IPS-15b (cell line): ENCODE data around the gene SPATA31E1.

Experiments
- H3K27me3 ChIP-seq: one replicate; pipeline ENCODE4 v1.6.1; 2013; ENCODE audit warnings: low read length; ENCODE audit not compliant: control insufficient read depth, insufficient read depth
- H3K36me3 ChIP-seq: one replicate; pipeline ENCODE4 v1.6.1; 2013; ENCODE audit warnings: low read length; ENCODE audit not compliant: control insufficient read depth, insufficient read depth
- H3K4me1 ChIP-seq: one replicate; pipeline ENCODE4 v1.6.1; 2013; ENCODE audit warnings: mild to moderate bottlenecking, low read length; ENCODE audit not compliant: control insufficient read depth, insufficient read depth
- H3K4me3 ChIP-seq: one replicate; pipeline ENCODE4 v1.5.1; 2013; ENCODE audit warnings: low read depth, low read length
- H3K9ac ChIP-seq: one replicate; pipeline ENCODE4 v1.6.1; 2013; ENCODE audit warnings: low read depth, mild to moderate bottlenecking, low read length
- H3K9me3 ChIP-seq: one replicate; pipeline ENCODE4 v1.6.1; 2013; ENCODE audit warnings: mild to moderate bottlenecking, low read length; ENCODE audit not compliant: control insufficient read depth, insufficient read depth

The SPATA31E1 gene

DNA sequence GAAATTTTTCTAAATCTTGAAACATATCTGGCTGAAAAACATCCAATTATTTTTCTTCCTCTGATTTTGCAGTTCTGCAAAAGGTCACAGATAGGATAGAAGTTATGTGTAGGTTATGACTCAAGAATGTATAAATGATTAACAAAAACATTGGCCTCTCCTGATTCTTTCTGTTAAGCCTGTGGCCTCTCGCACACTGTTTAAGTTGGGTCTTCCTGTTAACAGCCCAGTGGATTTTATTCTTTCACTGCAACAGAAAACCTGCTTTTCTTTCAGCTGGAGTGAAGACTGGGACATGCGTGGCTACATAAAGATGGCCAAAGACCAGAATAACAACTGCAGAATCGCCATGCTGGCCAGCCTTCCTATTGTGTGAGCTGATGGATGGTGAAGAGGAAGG, 17.1 kb upstream of the SPATA31E1 start:
- H3K9ac ChIP-seq, result no peak overlapping the region
- H3K9me3 ChIP-seq, result no peaks in the 10 kb centered on the region
- H3K4me3 ChIP-seq, result no peak overlapping the region
- H3K27me3 ChIP-seq, result no peaks in the 10 kb centered on the region
- no peaks in the 10 kb centered on the region for H3K36me3 ChIP-seq
- H3K4me1 ChIP-seq, result peaks cover 3% of the 10 kb centered on the region

- Histone ChIP-seq H3K27me3 (no peaks in the 10 kb centered on the region), H3K4me1 (peaks cover 3% of the 10 kb centered on the region), H3K36me3 (no peaks in the 10 kb centered on the region), H3K9ac (no peak overlapping the region), H3K4me3 (no peak overlapping the region), H3K9me3 (no peaks in the 10 kb centered on the region)
Observed at GRCh38 chr9:87867391-87867790, 15.3 kb upstream of the SPATA31E1 start.

- Histone ChIP-seq H3K36me3 (no peaks in the 10 kb centered on the region), H3K9me3 (no peaks in the 10 kb centered on the region), H3K4me3 (no peak overlapping the region), H3K27me3 (no peaks in the 10 kb centered on the region), H3K9ac (no peak overlapping the region), H3K4me1 (peaks cover 1% of the 10 kb centered on the region)
Observed at GRCh38 chr9:87868175-87868574, 14.5 kb upstream of the SPATA31E1 start.

- Histone ChIP-seq H3K4me1 (no peaks in the 10 kb centered on the region), H3K27me3 (no peaks in the 10 kb centered on the region), H3K4me3 (no peak overlapping the region), H3K9ac (no peak overlapping the region), H3K9me3 (no peaks in the 10 kb centered on the region), H3K36me3 (no peaks in the 10 kb centered on the region)
Observed at GRCh38 chr9:87868635-87869034, 14.0 kb upstream of the SPATA31E1 start.

- Histone ChIP-seq H3K4me3 (no peak overlapping the region), H3K36me3 (no peaks in the 10 kb centered on the region), H3K27me3 (no peaks in the 10 kb centered on the region), H3K9me3 (no peaks in the 10 kb centered on the region), H3K4me1 (no peaks in the 10 kb centered on the region), H3K9ac (no peak overlapping the region)
Observed at GRCh38 chr9:87869082-87869481, 13.6 kb upstream of the SPATA31E1 start.

GRCh38 chr9:87871425-87872078, 11.1 kb upstream of the SPATA31E1 start:
- Histone ChIP-seq H3K9me3 (no peaks in the 10 kb centered on the region), H3K4me1 (peaks cover 4% of the 10 kb centered on the region), H3K4me3 (no peak overlapping the region), H3K36me3 (no peaks in the 10 kb centered on the region), H3K9ac (no peak overlapping the region), H3K27me3 (no peaks in the 10 kb centered on the region)

DNA sequence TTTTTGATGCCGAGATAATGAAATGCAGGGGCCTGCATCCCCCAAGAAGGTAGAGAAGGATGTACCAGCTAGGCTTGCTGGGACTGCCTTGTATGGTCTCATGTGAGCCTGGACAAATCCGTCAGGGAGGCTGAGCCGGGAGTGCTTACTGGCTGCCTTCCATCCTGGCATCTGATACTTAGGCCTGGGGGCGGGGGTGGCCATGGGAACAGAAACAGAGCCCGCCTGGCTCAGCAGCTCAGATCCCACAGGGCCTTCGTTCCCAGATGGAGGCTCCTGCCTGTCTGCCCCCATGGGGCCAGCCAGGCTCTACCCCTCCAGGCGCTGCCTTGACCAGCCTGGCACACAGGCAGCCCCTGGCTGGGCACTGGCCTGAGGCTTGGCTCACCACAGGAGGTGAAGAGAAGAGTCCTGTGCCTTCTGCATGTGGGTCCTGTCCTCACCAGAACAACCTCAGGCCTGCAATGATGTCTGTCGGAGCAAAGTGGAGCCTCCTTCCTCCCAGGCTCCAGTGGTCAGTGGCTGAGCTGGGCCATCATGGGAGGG, 10.5 kb upstream of the SPATA31E1 start:
- Histone ChIP-seq H3K4me3 (no peak overlapping the region), H3K36me3 (no peaks in the 10 kb centered on the region), H3K9ac (no peak overlapping the region), H3K9me3 (no peaks in the 10 kb centered on the region), H3K27me3 (no peaks in the 10 kb centered on the region), H3K4me1 (peaks cover 5% of the 10 kb centered on the region)

- H3K9ac ChIP-seq, result no peak overlapping the region
- no peaks in the 10 kb centered on the region for H3K36me3 ChIP-seq
- H3K27me3 ChIP-seq, result no peaks in the 10 kb centered on the region
- H3K4me3 ChIP-seq, result no peak overlapping the region
- no peaks in the 10 kb centered on the region for H3K9me3 ChIP-seq
- peaks cover 6% of the 10 kb centered on the region for H3K4me1 ChIP-seq
Observed at GRCh38 chr9:87873607-87874303, 8.9 kb upstream of the SPATA31E1 start.

- Histone ChIP-seq H3K4me3 (no peak overlapping the region), H3K9ac (no peak overlapping the region), H3K36me3 (no peaks in the 10 kb centered on the region), H3K27me3 (no peaks in the 10 kb centered on the region), H3K4me1 (peaks cover 11% of the 10 kb centered on the region), H3K9me3 (no peaks in the 10 kb centered on the region)
Observed at GRCh38 chr9:87874304-87874623, 8.4 kb upstream of the SPATA31E1 start.

- Histone ChIP-seq H3K9ac (no peak overlapping the region), H3K4me3 (no peak overlapping the region), H3K36me3 (no peaks in the 10 kb centered on the region), H3K4me1 (peaks cover 11% of the 10 kb centered on the region), H3K27me3 (no peaks in the 10 kb centered on the region), H3K9me3 (no peaks in the 10 kb centered on the region)
Observed at GRCh38 chr9:87875060-87875459, 7.6 kb upstream of the SPATA31E1 start.

GRCh38 chr9:87875831-87876545, 6.7 kb upstream of the SPATA31E1 start:
- Histone ChIP-seq H3K27me3 (no peaks in the 10 kb centered on the region), H3K4me1 (peaks cover 11% of the 10 kb centered on the region), H3K9ac (no peak overlapping the region), H3K4me3 (no peak overlapping the region), H3K9me3 (no peaks in the 10 kb centered on the region), H3K36me3 (no peaks in the 10 kb centered on the region)

GRCh38 chr9:87876708-87877107, 6.0 kb upstream of the SPATA31E1 start:
- H3K4me1 ChIP-seq, result peaks cover 11% of the 10 kb centered on the region

More at GRCh38 chr9:87876708-87877107, 6.0 kb upstream of the SPATA31E1 start:
- no peaks in the 10 kb centered on the region for H3K27me3 ChIP-seq
- no peaks in the 10 kb centered on the region for H3K9me3 ChIP-seq
- H3K4me3 ChIP-seq, result no peak overlapping the region
- H3K36me3 ChIP-seq, result no peaks in the 10 kb centered on the region
- no peak overlapping the region for H3K9ac ChIP-seq
